ENCODE measurements around the gene TWF2.

TWF2 gene

GRCh38 chr3:52237657-52238172 lies 1.2 kb downstream of the TWF2 start:
- peak; percentile 97 for DNase-seq (ENCODE audit: low spot score)

- DNase-seq (ENCODE audit: low spot score) = no peak
Measured at GRCh38 chr3:52237006-52237656, 1.8 kb downstream of the TWF2 start.

- DNase-seq (ENCODE audit: low spot score) = no peak
Measured at GRCh38 chr3:52236424-52236886, 2.5 kb downstream of the TWF2 start.

GRCh38 chr3:52234516-52235447 lies 4.2 kb downstream of the TWF2 start:
- DNase-seq (ENCODE audit: low spot score) = no peak

- no peak for DNase-seq (ENCODE audit: low spot score)
Measured at GRCh38 chr3:52233968-52234367, 5.0 kb downstream of the TWF2 start.

GRCh38 chr3:52233108-52233591 lies 5.8 kb downstream of the TWF2 start:
- no peak for DNase-seq (ENCODE audit: low spot score)

- DNase-seq (ENCODE audit: low spot score) = no peak
Measured at GRCh38 chr3:52232279-52233107, 6.5 kb downstream of the TWF2 start.

GRCh38 chr3:52231502-52232278 lies 7.3 kb downstream of the TWF2 start:
- DNase-seq (ENCODE audit: low spot score) = peak; percentile 82

- DNase-seq (ENCODE audit: low spot score) = no peak
Measured at GRCh38 chr3:52230889-52231499, 8.0 kb downstream of the TWF2 start.

- no peak for DNase-seq (ENCODE audit: low spot score)
Measured at GRCh38 chr3:52230461-52230860, 8.5 kb downstream of the TWF2 start.

- no peak for DNase-seq (ENCODE audit: low spot score)
Measured at GRCh38 chr3:52229656-52230055, 9.3 kb downstream of the TWF2 start.

- no peak for DNase-seq (ENCODE audit: low spot score)
Measured at GRCh38 chr3:52228751-52229291, 10.1 kb downstream of the TWF2 start.

GRCh38 chr3:52228266-52228665 lies 10.7 kb downstream of the TWF2 start:
- DNase-seq (ENCODE audit: low spot score) = no peak

GRCh38 chr3:52227766-52228165 lies 11.2 kb downstream of the TWF2 start:
- DNase-seq (ENCODE audit: low spot score) = no peak

- no peak for DNase-seq (ENCODE audit: low spot score)
Measured at GRCh38 chr3:52227117-52227516, 11.8 kb downstream of the TWF2 start.

GRCh38 chr3:52226229-52226817 lies 12.6 kb downstream of the TWF2 start:
- no peak for DNase-seq (ENCODE audit: low spot score)

- no peak for DNase-seq (ENCODE audit: low spot score)
Measured at GRCh38 chr3:52225452-52226228, 13.3 kb downstream of the TWF2 start, which contains the start of gene TLR9. Gene TLR9 (minus strand): TSS chr3:52225645. CDS start chr3:52225529, 116 bp downstream.

GRCh38 chr3:52223449-52224408 lies 15.2 kb downstream of the TWF2 start:
- DNase-seq (ENCODE audit: low spot score) = no peak
